BE2C (cell line): Measurements from ENCODE around the gene RELT.

Source experiments
- DNase-seq: peaks from one replicate; pipeline ENCODE4 v3.0.0-alpha.2; 2020
- H3K27me3 ChIP-seq: fragments of 250-450 bp; sonication (Bioruptor Pico); 2 replicates; pipeline ENCODE4 v1.5.1; 2020; ENCODE audit warnings: mild to moderate bottlenecking
- H3K36me3 ChIP-seq: fragments of 250-450 bp; sonication (Bioruptor Pico); 2 replicates; pipeline ENCODE4 v1.5.1; 2020; ENCODE audit warnings: mild to moderate bottlenecking
- H3K4me1 ChIP-seq: fragments of 250-450 bp; sonication (Bioruptor Pico); 2 replicates; pipeline ENCODE4 v1.5.1; 2020
- H3K4me3 ChIP-seq: 2 replicates; pipeline ENCODE4 v1.5.1; 2011; ENCODE audit warnings: low read depth, low read length
- H3K9me3 ChIP-seq: fragments of 250-450 bp; sonication (Bioruptor Pico); 2 replicates; pipeline ENCODE4 v1.5.1; 2020
- TF ChIP-seq, protein P1 (sequence below): IDR thresholded peaks from 2 replicates; pipeline ENCODE4 v1.5.1; 2012; ENCODE audit warnings: mild to moderate bottlenecking, low read depth, low read length

Gene RELT

DNA sequence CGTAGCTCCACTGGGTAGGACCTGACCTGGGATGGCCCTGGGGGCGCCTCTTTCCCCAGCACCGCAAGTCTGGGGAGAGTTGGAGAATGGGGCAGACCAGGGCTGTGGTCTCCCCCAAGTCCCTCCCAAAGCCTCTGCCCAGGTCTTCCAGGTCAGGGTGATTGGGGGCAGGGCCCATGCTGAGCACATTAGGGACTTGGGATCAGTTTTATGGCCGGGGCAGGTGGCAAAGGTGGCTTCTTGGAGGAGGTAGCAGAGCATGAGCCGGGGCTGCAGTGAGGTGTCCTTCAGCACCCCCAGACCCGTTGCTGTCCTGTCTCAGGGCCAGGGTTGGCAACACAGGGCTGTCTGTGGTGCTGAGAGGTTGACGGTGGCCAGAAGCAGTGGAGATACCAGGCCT, 6.0 kb downstream of the RELT start:
- no peak for DNase-seq
- H3K9me3 ChIP-seq = no peaks in the 10 kb centered on the region
- no peak overlapping the region for H3K4me3 ChIP-seq
- TF ChIP-seq, protein P1, sequence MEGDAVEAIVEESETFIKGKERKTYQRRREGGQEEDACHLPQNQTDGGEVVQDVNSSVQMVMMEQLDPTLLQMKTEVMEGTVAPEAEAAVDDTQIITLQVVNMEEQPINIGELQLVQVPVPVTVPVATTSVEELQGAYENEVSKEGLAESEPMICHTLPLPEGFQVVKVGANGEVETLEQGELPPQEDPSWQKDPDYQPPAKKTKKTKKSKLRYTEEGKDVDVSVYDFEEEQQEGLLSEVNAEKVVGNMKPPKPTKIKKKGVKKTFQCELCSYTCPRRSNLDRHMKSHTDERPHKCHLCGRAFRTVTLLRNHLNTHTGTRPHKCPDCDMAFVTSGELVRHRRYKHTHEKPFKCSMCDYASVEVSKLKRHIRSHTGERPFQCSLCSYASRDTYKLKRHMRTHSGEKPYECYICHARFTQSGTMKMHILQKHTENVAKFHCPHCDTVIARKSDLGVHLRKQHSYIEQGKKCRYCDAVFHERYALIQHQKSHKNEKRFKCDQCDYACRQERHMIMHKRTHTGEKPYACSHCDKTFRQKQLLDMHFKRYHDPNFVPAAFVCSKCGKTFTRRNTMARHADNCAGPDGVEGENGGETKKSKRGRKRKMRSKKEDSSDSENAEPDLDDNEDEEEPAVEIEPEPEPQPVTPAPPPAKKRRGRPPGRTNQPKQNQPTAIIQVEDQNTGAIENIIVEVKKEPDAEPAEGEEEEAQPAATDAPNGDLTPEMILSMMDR = no peak
- no peaks in the 10 kb centered on the region for H3K27me3 ChIP-seq
- H3K36me3 ChIP-seq = no peaks in the 10 kb centered on the region
- H3K4me1 ChIP-seq = no peaks in the 10 kb centered on the region

DNA sequence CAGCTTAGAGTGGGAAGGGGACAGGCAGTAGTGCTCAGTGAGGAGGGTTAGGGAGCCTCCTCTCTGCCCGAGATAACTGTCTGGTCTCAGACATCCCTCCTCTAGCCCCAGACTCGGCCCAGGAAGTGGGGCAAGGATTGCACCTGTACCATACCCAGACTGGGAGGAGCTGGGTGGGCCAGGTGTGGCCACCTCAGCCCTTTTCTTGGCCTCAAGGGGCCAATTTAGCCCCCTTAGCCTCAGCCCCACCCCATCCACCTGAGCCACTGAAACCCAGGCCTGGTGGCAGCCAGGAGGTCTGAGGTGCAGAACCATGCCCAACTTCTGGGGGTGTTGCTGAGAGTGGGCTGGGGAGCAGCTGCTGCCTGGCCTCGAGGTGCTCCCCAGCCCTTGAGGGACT, 6.5 kb downstream of the RELT start:
- Histone ChIP-seq H3K4me1 (no peaks in the 10 kb centered on the region), H3K36me3 (no peaks in the 10 kb centered on the region), H3K27me3 (no peaks in the 10 kb centered on the region), H3K9me3 (no peaks in the 10 kb centered on the region), H3K4me3 (no peak overlapping the region)
- no peak for DNase-seq
- TF ChIP-seq, protein P1 = no peak

DNA sequence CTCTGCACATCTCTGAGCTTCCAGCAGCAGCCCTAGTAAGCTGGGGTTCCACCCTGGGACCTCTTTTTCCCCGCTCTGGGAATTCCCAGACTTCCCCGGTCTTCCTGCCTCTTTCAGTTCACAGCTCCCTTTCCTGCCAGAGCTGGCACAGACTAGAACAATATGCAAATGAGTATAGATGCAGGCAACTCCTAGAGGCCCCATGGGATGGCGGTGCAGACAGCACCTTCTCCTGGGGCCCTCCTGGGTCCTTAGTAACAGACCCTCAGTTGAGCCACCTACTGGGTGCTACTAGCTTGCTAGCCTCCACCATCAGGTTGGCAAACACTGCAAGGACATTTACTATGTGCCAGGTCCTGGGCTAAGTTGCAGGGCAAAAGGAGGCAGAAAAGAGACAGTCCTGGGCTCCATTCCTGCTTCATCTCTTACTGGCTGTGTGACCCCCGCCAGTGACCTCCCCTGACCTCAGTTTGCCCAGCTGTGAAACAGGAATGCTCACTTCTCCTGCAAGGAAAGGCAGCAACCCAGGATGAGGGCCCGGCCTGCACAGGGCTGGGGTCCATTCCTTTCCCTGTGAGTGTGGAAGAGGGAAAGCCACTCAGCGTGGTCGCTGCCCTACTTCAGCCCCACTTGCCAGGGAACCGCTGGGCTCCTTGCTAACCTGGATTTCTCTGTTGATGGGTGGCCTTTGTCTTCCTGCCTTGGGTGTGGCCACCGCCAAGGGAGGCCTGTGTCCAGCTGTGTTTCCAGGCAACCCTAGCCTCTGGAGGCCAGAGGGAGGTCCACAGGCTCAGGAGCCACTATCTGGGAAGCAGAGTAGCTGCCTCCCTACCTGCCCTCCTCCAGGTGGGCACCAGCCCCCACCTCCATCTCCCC, 7.3 kb downstream of the RELT start:
- TF ChIP-seq, protein P1 = no peak
- Histone ChIP-seq H3K27me3 (no peaks in the 10 kb centered on the region), H3K4me1 (no peaks in the 10 kb centered on the region)

DNA sequence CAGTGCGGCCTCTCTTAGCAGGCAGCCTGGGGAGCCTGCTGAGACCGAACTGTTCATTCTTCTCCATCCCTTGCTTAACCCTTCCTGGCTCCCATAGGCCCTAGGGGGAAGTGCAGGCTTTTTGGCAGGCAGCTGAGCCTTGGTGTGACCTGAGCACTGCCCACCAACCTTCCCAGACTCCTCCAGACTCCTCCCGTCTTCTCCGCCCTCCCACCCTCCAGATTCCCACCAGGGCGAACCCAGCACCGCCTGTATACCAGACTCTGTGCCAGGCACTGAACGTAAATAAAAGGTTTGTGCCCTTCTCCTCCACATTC, 7.9 kb downstream of the RELT start:
- no peaks in the 10 kb centered on the region for H3K4me1 ChIP-seq
- DNase-seq = no peak
- no peaks in the 10 kb centered on the region for H3K36me3 ChIP-seq

More for the DNA sequence above, 7.3 kb downstream of the RELT start:
- no peak for DNase-seq
- Histone ChIP-seq H3K36me3 (no peaks in the 10 kb centered on the region), H3K4me3 (no peak overlapping the region), H3K9me3 (no peaks in the 10 kb centered on the region)

DNA sequence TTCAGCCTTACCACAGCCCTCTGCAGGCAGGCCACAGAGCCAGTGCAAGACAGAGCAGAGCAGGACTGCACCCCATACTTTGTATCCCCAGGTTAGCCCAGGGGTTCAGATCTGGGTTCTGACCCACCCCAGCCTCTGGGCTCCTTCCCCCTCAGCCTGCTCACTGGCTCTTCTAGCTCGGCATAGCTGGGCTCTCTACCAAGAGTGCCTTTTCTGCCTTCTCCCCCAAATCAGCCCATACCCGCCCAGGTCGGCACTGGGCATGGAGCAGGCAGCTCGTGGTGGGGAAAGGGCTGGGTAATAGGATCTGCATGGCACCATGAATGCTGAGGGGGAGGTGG, 8.3 kb downstream of the RELT start:
- Histone ChIP-seq H3K4me3 (no peak overlapping the region), H3K4me1 (no peaks in the 10 kb centered on the region)
- TF ChIP-seq, protein P1 = no peak

More for the DNA sequence above, 7.9 kb downstream of the RELT start:
- TF ChIP-seq, protein P1 = no peak
- no peaks in the 10 kb centered on the region for H3K9me3 ChIP-seq
- H3K4me3 ChIP-seq = no peak overlapping the region
- H3K27me3 ChIP-seq = no peaks in the 10 kb centered on the region

DNA sequence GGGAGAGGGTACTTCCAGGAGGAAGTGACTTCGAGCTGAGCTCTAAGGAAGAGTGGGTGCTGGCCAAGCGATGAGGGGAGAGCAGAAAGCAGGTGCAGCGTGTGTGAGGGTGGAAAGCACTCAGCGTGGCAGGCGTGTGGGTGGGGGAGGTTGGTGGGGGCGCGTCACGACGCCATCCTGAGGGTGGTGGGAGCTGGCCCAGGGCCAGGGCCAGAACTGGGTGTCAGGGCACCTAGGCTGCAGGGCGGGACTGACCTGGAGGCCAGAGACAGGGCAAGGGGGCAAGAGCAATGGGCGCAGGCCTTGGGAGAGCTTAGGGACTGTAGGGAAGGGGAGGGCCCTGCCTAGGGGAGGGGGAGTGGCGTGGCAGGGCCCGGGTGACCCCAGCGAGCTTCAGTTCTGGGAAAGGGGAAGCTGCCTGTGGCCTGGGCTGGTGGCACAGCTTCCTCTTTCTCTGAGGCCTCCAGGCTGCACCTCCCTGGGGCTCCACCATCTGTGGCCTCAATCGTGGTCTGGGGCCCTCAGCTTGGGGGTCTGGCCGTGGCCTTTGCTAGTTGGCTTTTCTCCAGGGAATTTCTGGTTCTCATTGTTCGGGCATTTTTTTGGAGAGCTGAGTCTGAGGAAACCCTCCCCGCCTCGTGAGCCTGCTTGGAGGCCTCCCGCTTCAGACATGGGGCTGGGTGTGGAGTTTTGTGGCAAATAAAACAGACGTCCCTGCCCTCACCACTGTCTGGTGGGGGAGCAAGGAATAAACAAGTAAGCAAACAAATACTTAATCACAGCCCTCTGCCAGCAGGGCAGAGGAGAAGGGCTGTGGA, 8.9 kb downstream of the RELT start:
- no peaks in the 10 kb centered on the region for H3K27me3 ChIP-seq
- H3K4me1 ChIP-seq = no peaks in the 10 kb centered on the region
- H3K36me3 ChIP-seq = no peaks in the 10 kb centered on the region
- no peaks in the 10 kb centered on the region for H3K9me3 ChIP-seq
- H3K4me3 ChIP-seq = no peak overlapping the region
- DNase-seq = no peak
- TF ChIP-seq, protein P1 = no peak

More for the DNA sequence above, 8.3 kb downstream of the RELT start:
- Histone ChIP-seq H3K36me3 (no peaks in the 10 kb centered on the region), H3K27me3 (no peaks in the 10 kb centered on the region), H3K9me3 (no peaks in the 10 kb centered on the region)
- DNase-seq = no peak
